H9 (cell line): ENCODE data around the gene CTNNA3. TPM values are rescaled to one million over a fixed set of nuclear protein-coding genes. Genes with fewer than 3 reads are reported as not detected.

Experiments used
- DNase-seq: peaks from one replicate; pipeline ENCODE4 v3.0.0-alpha.2; 2017
- H2AFZ ChIP-seq: one replicate; pipeline ENCODE4 v1.6.1; 2013; ENCODE audit warnings: mild to moderate bottlenecking, low read length, control low read depth, moderate library complexity
- H2AK5ac ChIP-seq: 2 replicates; pipeline ENCODE4 v1.6.1; 2013; ENCODE audit warnings: low read length, control low read depth, mixed read lengths; ENCODE audit not compliant: insufficient read length
- H2BK120ac ChIP-seq: one replicate; pipeline ENCODE4 v1.6.1; 2013; ENCODE audit warnings: low read depth, mild to moderate bottlenecking, low read length, control low read depth, inconsistent platforms; ENCODE audit not compliant: poor library complexity, severe bottlenecking
- H2BK12ac ChIP-seq: 2 replicates; pipeline ENCODE4 v1.6.1; 2013; ENCODE audit warnings: low read length, control low read depth, mixed read lengths, low read depth; ENCODE audit not compliant: insufficient read length
- H2BK15ac ChIP-seq: 2 replicates; pipeline ENCODE4 v1.6.1; 2013; ENCODE audit warnings: low read depth, low read length, control low read depth
- H2BK20ac ChIP-seq: one replicate; pipeline ENCODE4 v1.6.1; 2013; ENCODE audit warnings: low read depth, mild to moderate bottlenecking, low read length, control low read depth, inconsistent platforms; ENCODE audit not compliant: poor library complexity, severe bottlenecking
- H2BK5ac ChIP-seq: 2 replicates; pipeline ENCODE4 v1.6.1; 2013; ENCODE audit warnings: low read length, control low read depth, mixed read lengths; ENCODE audit not compliant: insufficient read length
- H3K14ac ChIP-seq: 2 replicates; pipeline ENCODE4 v1.6.1; 2013; ENCODE audit warnings: low read length, control low read depth; ENCODE audit not compliant: insufficient read depth
- H3K18ac ChIP-seq: 2 replicates; pipeline ENCODE4 v1.6.1; 2013; ENCODE audit warnings: low read depth, mild to moderate bottlenecking, mixed read lengths, low read length, control low read depth; ENCODE audit not compliant: insufficient read length
- H3K23ac ChIP-seq: 2 replicates; pipeline ENCODE4 v1.6.1; 2013; ENCODE audit warnings: low read length, control low read depth, mixed read lengths, low read depth; ENCODE audit not compliant: insufficient read length
- H3K23me2 ChIP-seq: 2 replicates; pipeline ENCODE4 v1.6.1; 2013; ENCODE audit warnings: low read depth, mild to moderate bottlenecking, mixed read lengths, low read length, control low read depth; ENCODE audit not compliant: insufficient read length, poor library complexity, severe bottlenecking
- H3K27ac ChIP-seq: 2 replicates; pipeline ENCODE4 v1.5.1; 2013; ENCODE audit warnings: low read length, control low read depth, mixed read lengths, low read depth; ENCODE audit not compliant: insufficient read length
- H3K27me3 ChIP-seq: 2 replicates; pipeline ENCODE4 v1.6.1; 2013; ENCODE audit warnings: low read length, control low read depth, inconsistent platforms; ENCODE audit not compliant: insufficient read depth
- H3K4ac ChIP-seq: 2 replicates; pipeline ENCODE4 v1.6.1; 2013; ENCODE audit warnings: low read depth, mild to moderate bottlenecking, control low read depth, inconsistent platforms, low read length, moderate library complexity
- H3K4me1 ChIP-seq: 2 replicates; pipeline ENCODE4 v1.6.1; 2013; ENCODE audit warnings: low read length, control low read depth, inconsistent platforms; ENCODE audit not compliant: insufficient read depth
- H3K4me2 ChIP-seq: 2 replicates; pipeline ENCODE4 v1.6.1; 2013; ENCODE audit warnings: low read length, control low read depth, mixed read lengths; ENCODE audit not compliant: insufficient read length, insufficient read depth
- H3K56ac ChIP-seq: 2 replicates; pipeline ENCODE4 v1.6.1; 2013; ENCODE audit warnings: low read depth, mild to moderate bottlenecking, mixed read lengths, low read length, control low read depth; ENCODE audit not compliant: insufficient read length
- H3K79me1 ChIP-seq: 2 replicates; pipeline ENCODE4 v1.6.1; 2013; ENCODE audit warnings: low read depth, mild to moderate bottlenecking, moderate library complexity, low read length, control low read depth, inconsistent platforms; ENCODE audit not compliant: insufficient read depth, poor library complexity, severe bottlenecking
- H3K79me2 ChIP-seq: 2 replicates; pipeline ENCODE4 v1.6.1; 2013; ENCODE audit warnings: low read length, control low read depth, inconsistent platforms; ENCODE audit not compliant: insufficient read depth
- H3K9ac ChIP-seq: 2 replicates; pipeline ENCODE4 v1.6.1; 2013; ENCODE audit warnings: low read length, control low read depth, mixed read lengths; ENCODE audit not compliant: insufficient read length; ENCODE audit errors: extremely low read depth
- H3K9me3 ChIP-seq: one replicate; pipeline ENCODE4 v1.6.1; 2013; ENCODE audit warnings: low read depth, low read length, inconsistent platforms; ENCODE audit not compliant: control insufficient read depth
- H3T11ph ChIP-seq: one replicate; pipeline ENCODE4 v1.6.1; 2013; ENCODE audit warnings: mild to moderate bottlenecking, low read length, control low read depth, inconsistent platforms
- H4K20me1 ChIP-seq: one replicate; pipeline ENCODE4 v1.6.1; 2013; ENCODE audit not compliant: control insufficient read depth, insufficient read length, insufficient read depth
- H4K5ac ChIP-seq: 2 replicates; pipeline ENCODE4 v1.6.1; 2013; ENCODE audit warnings: low read depth, mild to moderate bottlenecking, mixed read lengths, low read length, control low read depth; ENCODE audit not compliant: insufficient read length
- H4K8ac ChIP-seq: replicated peaks from 2 replicates; pipeline ENCODE4 v1.6.1; 2013; ENCODE audit warnings: low read length, control low read depth, mixed read lengths, low read depth; ENCODE audit not compliant: insufficient read length
- H4K91ac ChIP-seq: 2 replicates; pipeline ENCODE4 v1.6.1; 2013; ENCODE audit warnings: low read depth, mild to moderate bottlenecking, moderate library complexity, mixed read lengths, low read length, control low read depth; ENCODE audit not compliant: insufficient read length
- H3K27ac Mint-ChIP-seq, 3 experiments: 2 replicates in 2 of 3; 3 replicates in 1 of 3; pipeline ENCODE4 v1.8.0; 2020 to 2021; ENCODE audit warnings: mixed read lengths in 3 of 3, mild to moderate bottlenecking in 1 of 3, moderate library complexity in 1 of 3
- H3K27me3 Mint-ChIP-seq: 2 replicates; pipeline ENCODE4 v1.8.0; 2021; ENCODE audit warnings: low read depth, mild to moderate bottlenecking, moderate library complexity, mixed read lengths
- H3K36me3 Mint-ChIP-seq, 3 experiments: 2 replicates in 2 of 3; 3 replicates in 1 of 3; pipeline ENCODE4 v1.8.0; 2020 to 2021; ENCODE audit warnings: low read depth in 3 of 3, mixed read lengths in 3 of 3; ENCODE audit not compliant: insufficient read depth in 1 of 3
- H3K4me1 Mint-ChIP-seq, 2 experiments: 2 replicates each; pipeline ENCODE4 v1.8.0; 2020; ENCODE audit warnings: mixed read lengths in 2 of 2
- H3K4me3 Mint-ChIP-seq, 2 experiments: 2 replicates in 1 of 2; 3 replicates in 1 of 2; pipeline ENCODE4 v1.8.0; 2020 to 2021; ENCODE audit warnings: mild to moderate bottlenecking in 2 of 2, mixed read lengths in 2 of 2, moderate library complexity in 1 of 2
- H3K9me3 Mint-ChIP-seq, 2 experiments: 2 replicates in 1 of 2; 3 replicates in 1 of 2; pipeline ENCODE4 v1.8.0; 2020; ENCODE audit warnings: mild to moderate bottlenecking in 2 of 2, mixed read lengths in 2 of 2, moderate library complexity in 1 of 2
- CTCF ChIP-seq: fragments of 200-600 bp; sonication (generic); conservative IDR thresholded peaks from 3 replicates; pipeline ENCODE4 v1.8.0; 2021; ENCODE audit warnings: antibody characterized with exemption, mild to moderate bottlenecking
- WGBS: extraction: QIAGEN DNeasy Blood & Tissue Kit; methylation state at CpG from one replicate; pipeline ENCODE4 v1.1.7; 2013; ENCODE audit warnings: missing lambda C conversion rate, low lambda C conversion rate, mixed read lengths; ENCODE audit not compliant: insufficient read length; ENCODE audit errors: extremely low coverage; 5-methylcytosine and 5-hydroxymethylcytosine counted together
- total RNA-seq: library from RNA; stranded (reverse); gene quantifications from 2 replicates; pipeline ENCODE4 v1.2.1, GENCODE V29; 2021

CTNNA3 gene
- total RNA-seq, 1 experiment from 2014 or later = 3.3 TPM

GRCh38 chr10:65892284-65892683, 1803.7 kb downstream of the CTNNA3 start:
- Histone ChIP-seq H3K14ac (no peak overlapping the region), H2BK5ac (no peak overlapping the region), H4K5ac (no peak overlapping the region), H3K4me2 (no peak overlapping the region), H3K79me2 (no peaks in the 10 kb centered on the region), H3K27me3 (no peaks in the 10 kb centered on the region), H3K27ac (no peak overlapping the region), H4K8ac (no peak overlapping the region), H3K23me2 (no peaks in the 10 kb centered on the region), H3K18ac (no peak overlapping the region), H3T11ph (no peak overlapping the region), H3K4me1 (no peaks in the 10 kb centered on the region), H2BK120ac (no peak overlapping the region), H3K4ac (no peak overlapping the region), H2BK20ac (no peak overlapping the region), H2BK12ac (no peak overlapping the region), H2AK5ac (no peak overlapping the region), H2AFZ (no peak overlapping the region), H2BK15ac (no peak overlapping the region), H3K56ac (no peak overlapping the region), H3K9me3 (no peaks in the 10 kb centered on the region), H4K20me1 (no peaks in the 10 kb centered on the region), H3K79me1 (no peaks in the 10 kb centered on the region), H3K23ac (no peak overlapping the region), H3K9ac (no peak overlapping the region), H4K91ac (no peak overlapping the region)
- Mint-ChIP-seq H3K36me3 (0 out of 7 replicates have a peak, but pooled peaks cover 0 to under 1% (median 0%) of the 10 kb centered on the region in 3 experiments), H3K4me1 (no peaks in the 10 kb centered on the region; a peak in 1 of 4 replicates), H3K4me3 (no peak overlapping the region), H3K27me3 (no peaks in the 10 kb centered on the region), H3K9me3 (peaks cover 0 to 4% of the 10 kb centered on the region in 2 experiments; a peak in 2 of 5 replicates), H3K27ac (no peak overlapping the region)
- no peak for DNase-seq
- no peak for TF ChIP-seq CTCF
- WGBS = no CpG with 5 or more reads among the region's 3 CpGs
